ENCODE measurements around the gene GOLGA8F. TPM values are rescaled to one million over a fixed set of nuclear protein-coding genes. Genes with fewer than 3 reads are reported as not detected.
"Not testable (repeated sequence)": the region's sequence is repeated elsewhere in the genome, so short reads cannot be mapped to it uniquely, and the experiment has no call there.

GOLGA8F gene
- not detected for total RNA-seq
- not detected for polyA plus RNA-seq
- 0 reads per million in 6 experiments for total RNA-seq

GRCh38 chr15:28378364-28378763, at the start of gene GOLGA8F:
GOLGA8F (plus strand) TSS chr15:28378664; CDS start chr15:28378762, 98 bp downstream.
- ATAC-seq, H3K27me3 Mint-ChIP-seq, H3K9me3 Mint-ChIP-seq, H3K4me3 Mint-ChIP-seq, H3K4me1 Mint-ChIP-seq, H3K27ac Mint-ChIP-seq, POLR2A ChIA-PET, DNase-seq, H3K36me3 Mint-ChIP-seq: not testable (repeated sequence)

- H3K9me3 Mint-ChIP-seq, POLR2A ChIA-PET, H3K36me3 Mint-ChIP-seq, H3K27me3 Mint-ChIP-seq, H3K4me3 Mint-ChIP-seq, H3K4me1 Mint-ChIP-seq, DNase-seq, H3K27ac Mint-ChIP-seq, ATAC-seq: not testable (repeated sequence)
Observed at GRCh38 chr15:28357984-28358383, 20.5 kb upstream of the GOLGA8F start, which contains the start of gene GOLGA6L24. GOLGA6L24 (minus strand) TSS chr15:28358084; CDS start chr15:28358023, 61 bp downstream.

- H3K27me3 Mint-ChIP-seq, H3K9me3 Mint-ChIP-seq, DNase-seq: not testable (repeated sequence)
Observed at GRCh38 chr15:28365502-28365901, 13.0 kb upstream of the GOLGA8F start.

GRCh38 chr15:28380053-28380452, 1.6 kb downstream of the GOLGA8F start:
- ATAC-seq, H3K36me3 Mint-ChIP-seq, H3K4me1 Mint-ChIP-seq, POLR2A ChIA-PET, H3K4me3 Mint-ChIP-seq, DNase-seq, H3K27me3 Mint-ChIP-seq, H3K9me3 Mint-ChIP-seq, H3K27ac Mint-ChIP-seq: not testable (repeated sequence)

More at GRCh38 chr15:28365502-28365901, 13.0 kb upstream of the GOLGA8F start:
- POLR2A ChIA-PET, H3K27ac Mint-ChIP-seq, H3K36me3 Mint-ChIP-seq, H3K4me3 Mint-ChIP-seq, ATAC-seq, H3K4me1 Mint-ChIP-seq: not testable (repeated sequence)

GRCh38 chr15:28396022-28396421, 17.6 kb downstream of the GOLGA8F start:
- H3K36me3 Mint-ChIP-seq, POLR2A ChIA-PET, H3K27ac Mint-ChIP-seq, H3K27me3 Mint-ChIP-seq, H3K9me3 Mint-ChIP-seq, ATAC-seq, DNase-seq, H3K4me3 Mint-ChIP-seq, H3K4me1 Mint-ChIP-seq: not testable (repeated sequence)

- POLR2A ChIA-PET, H3K4me1 Mint-ChIP-seq, H3K9me3 Mint-ChIP-seq, ATAC-seq, H3K27me3 Mint-ChIP-seq, DNase-seq, H3K27ac Mint-ChIP-seq, H3K4me3 Mint-ChIP-seq, H3K36me3 Mint-ChIP-seq: not testable (repeated sequence)
Observed at GRCh38 chr15:28402774-28403435, 24.4 kb downstream of the GOLGA8F start.

- H3K4me3 Mint-ChIP-seq, H3K27ac Mint-ChIP-seq, H3K27me3 Mint-ChIP-seq, H3K4me1 Mint-ChIP-seq, ATAC-seq, H3K36me3 Mint-ChIP-seq, DNase-seq, H3K9me3 Mint-ChIP-seq, POLR2A ChIA-PET: not testable (repeated sequence)
Observed at GRCh38 chr15:28420470-28420869, 42.0 kb downstream of the GOLGA8F start.

GRCh38 chr15:28435594-28435993, 57.1 kb downstream of the GOLGA8F start:
- H3K27ac Mint-ChIP-seq, H3K36me3 Mint-ChIP-seq, ATAC-seq, H3K4me1 Mint-ChIP-seq, H3K9me3 Mint-ChIP-seq, POLR2A ChIA-PET, H3K27me3 Mint-ChIP-seq, DNase-seq, H3K4me3 Mint-ChIP-seq: not testable (repeated sequence)

Small RNA genes lying within 50 kb of the gene (microRNA-seq; reads per million reads assigned to microRNA genes)
- not detected for gene MIR4509-2 (ENCODE audit: borderline microRNAs expressed)

Other genes starting within 250 kb of the GOLGA8F start
- gene HERC2, start 56.5 kb upstream of the GOLGA8F start, total RNA-seq = 10 to 100 TPM; 45.4 to 46.4 TPM
- 10 to 100 TPM in 1 of 3 donors, 1 to 10 TPM in 2; 7.9 to 11.3 (median 8.8) TPM for gene HERC2, start 56.5 kb upstream of the GOLGA8F start, polyA plus RNA-seq
- gene GOLGA6L24, start 20.6 kb upstream of the GOLGA8F start, total RNA-seq = not detected
- not detected for gene GOLGA6L24, start 20.6 kb upstream of the GOLGA8F start, polyA plus RNA-seq
- gene GOLGA8G, start 154.3 kb downstream of the GOLGA8F start, total RNA-seq = not detected
- not detected for gene GOLGA8G, start 154.3 kb downstream of the GOLGA8F start, polyA plus RNA-seq
- gene GOLGA6L25, start 174.9 kb downstream of the GOLGA8F start, total RNA-seq = not detected
- not detected for gene GOLGA6L25, start 174.9 kb downstream of the GOLGA8F start, polyA plus RNA-seq

Measured in naive thymus-derived CD8-positive, alpha-beta T cell (primary cell).